Heart right ventricle (tissue), 16 donors: ENCODE data around the gene MOB3B. TPM values are rescaled to one million over a fixed set of nuclear protein-coding genes. Genes with fewer than 3 reads are reported as not detected.

ENCODE experiments used
- ATAC-seq, 8 donors: fragments of 200-7000 bp; cut with Tn5 transposase; one replicate each; pipeline ENCODE4 v1.9.1; 2020; ENCODE audit warnings: mild to moderate bottlenecking in 8 of 8, moderate library complexity in 8 of 8, moderate number of reproducible peaks in 1 of 8
- DNase-seq, 2 donors: peaks; one replicate each; pipeline ENCODE4 v3.0.0-alpha.2; 2020
- H3K27ac ChIP-seq, 10 donors: fragments of 200-600 bp; sonication (generic) in 2 of 10; one replicate each; pipeline versions ENCODE4 v1.5.0 to v1.8.0; 2020 to 2022; ENCODE audit warnings: mild to moderate bottlenecking in 3 of 10
- H3K27me3 ChIP-seq, 7 donors: fragments of 200-600 bp; one replicate each; pipeline ENCODE4 v1.8.0; 2021 to 2022; ENCODE audit warnings: mild to moderate bottlenecking in 2 of 7
- H3K36me3 ChIP-seq, 9 donors: fragments of 200-600 bp; sonication (generic) in 1 of 9; one replicate each; pipeline versions ENCODE4 v1.5.0 to v1.8.0; 2020 to 2022; ENCODE audit warnings: mild to moderate bottlenecking in 2 of 9
- H3K4me1 ChIP-seq, 9 donors: fragments of 200-600 bp; sonication (generic) in 1 of 9; one replicate each; pipeline versions ENCODE4 v1.5.0 to v1.8.0; 2020 to 2022; ENCODE audit warnings: mild to moderate bottlenecking in 4 of 9
- H3K4me3 ChIP-seq, 10 donors: fragments of 200-600 bp; sonication (generic) in 2 of 10; one replicate each; pipeline versions ENCODE4 v1.5.0 to v1.8.0; 2020 to 2022; ENCODE audit warnings: mild to moderate bottlenecking in 7 of 10, moderate library complexity in 2 of 10
- H3K9me3 ChIP-seq, 11 donors: fragments of 200-600 bp in 10 of 11; sonication (generic) in 2 of 11; one replicate each; pipeline versions ENCODE4 v1.5.0 to v1.8.0; 2013 to 2022; ENCODE audit warnings: mild to moderate bottlenecking in 2 of 11, control low read depth in 1 of 11, moderate library complexity in 1 of 11
- CTCF ChIP-seq, 9 donors: fragments of 200-600 bp; sonication (generic) in 2 of 9; IDR thresholded peaks; one replicate each; pipeline versions ENCODE4 v1.5.0 to v1.8.0; 2021 to 2022; ENCODE audit warnings: antibody characterized with exemption in 9 of 9, mild to moderate bottlenecking in 5 of 9, moderate library complexity in 1 of 9
- WGBS, 2 donors: extraction: QIAGEN DNeasy Blood & Tissue Kit; methylation state at CpG; one replicate each; pipeline ENCODE4 v1.1.7; 2013; ENCODE audit warnings: inconsistent platforms in 1 of 2; 5-methylcytosine and 5-hydroxymethylcytosine counted together
- intact Hi-C, 10 donors: fragments of 100-400 bp; cut with DNase I; formaldehyde crosslinking; loops; one replicate each; pipeline versions ENCODE4 v1.11.1 to v1.14.2; 2022
- polyA plus RNA-seq, 2 donors: library from polyadenylated mRNA; stranded (reverse); fragments of 200-250 nt; gene quantifications; one replicate each; pipeline ENCODE4 v1.2.3, GENCODE V29; 2013
- total RNA-seq, 10 donors: library from RNA; stranded (reverse); fragmentation: NEBNext Ultra II Directional in 3 of 10; extraction: Animal tissue kit (Norgen Biotek cat#: 25700) in 3 of 10; gene quantifications; one replicate each; pipeline versions ENCODE4 v1.2.1 to v1.2.4, GENCODE V29; 2021 to 2023
- donor health status: Arrhythmogenic right ventricular cardiomyopathy.
- donor health status: ischemic (EF 13 %, LVEDD 7.1; RV severe dilation, severe dysfunction).
- donor health status: healthy with polysubstance abuse.
- donor health status: DM: no; HTN: yes; CAD: no.
- donor health status: DM: no; HTN: no; CAD: no.
- donor health status: ischemic (EF 25% LVEDD 6.9; RV normal size, moderate dysfunction).
- donor health status: ischemic (EF 25% LVEDD 5.7; RV mildly dilated, moderate dysfunction).
- donor health status: healthy.
- donor health status: DM: yes; HTN: yes; CAD: no.
- donor health status: Ischemic cardiomyopathy.
- donor health status: ischemic (EF 35%, LVEDD 5.7; RV mildly dilated, moderate dysfunction).
- donor health status: nonischemic (EF 11% LVEDD 7.7; RV severe dilation, severe dysfunction).
- donor health status: DM: yes; HTN: yes; CAD: no.
- donor health status: PGD.
- donor health status: ischemic (EF 29% LVEDD 5.4; RV normal size, mild dysfunction).
- donor health status: nonischemic (EF 23%, LVEDD 6.1; RV moderate dilation, normal function).

Gene MOB3B
- total and polyA plus RNA-seq, 12 donors, result 0.39 to 2.3 (median 1.3) TPM

DNA sequence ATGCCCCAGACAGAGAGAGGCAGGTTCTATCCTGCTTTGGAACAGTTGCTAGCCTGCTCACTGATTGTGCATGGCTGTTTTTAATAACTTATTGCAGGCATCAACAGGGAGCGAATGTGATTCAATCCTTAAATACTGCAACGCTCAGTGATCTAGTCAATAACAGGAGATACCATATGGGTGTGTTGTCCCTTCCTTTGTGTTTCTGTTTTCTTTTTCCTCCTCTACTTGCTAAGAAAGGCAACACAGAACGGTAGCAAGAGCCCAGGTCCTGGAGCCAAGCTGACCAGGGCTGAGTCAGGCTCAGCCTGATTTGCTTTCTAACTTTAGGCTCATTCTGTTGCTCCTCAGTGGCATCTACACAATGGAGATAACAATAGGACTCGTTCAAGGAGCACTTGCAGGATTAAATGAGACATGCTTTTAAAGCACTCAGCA is 134.1 kb downstream of the MOB3B start:
- H3K9me3 ChIP-seq, result no peaks in the 10 kb centered on the region
- intact Hi-C loops, result loop anchor here in 2 of 10 donors (5.0 to 10.0 kb wide), 2 partner anchors 37 to 51 kb away; no protein-coding TSS in a partner anchor
- H3K36me3 ChIP-seq, result no peaks in the 10 kb centered on the region
- peak in 6 of 8 donors; percentile 52 to 89 (median 72) for ATAC-seq
- WGBS, 2 donors, result 62 to 64% methylated on average over 4 of the region's 4 CpGs
- H3K4me3 ChIP-seq, result no peak overlapping the region
- H3K27ac ChIP-seq, result peak overlapping the region in 1 of 10 donors; percentile 22
- TF ChIP-seq CTCF (IDR thresholded peaks at IDR 0.05), result no peak
- DNase-seq, result no peak
- H3K4me1 ChIP-seq, result peaks cover 0 to 27% (median 17%) of the 10 kb centered on the region in 9 donors
- H3K27me3 ChIP-seq, result no peaks in the 10 kb centered on the region

DNA sequence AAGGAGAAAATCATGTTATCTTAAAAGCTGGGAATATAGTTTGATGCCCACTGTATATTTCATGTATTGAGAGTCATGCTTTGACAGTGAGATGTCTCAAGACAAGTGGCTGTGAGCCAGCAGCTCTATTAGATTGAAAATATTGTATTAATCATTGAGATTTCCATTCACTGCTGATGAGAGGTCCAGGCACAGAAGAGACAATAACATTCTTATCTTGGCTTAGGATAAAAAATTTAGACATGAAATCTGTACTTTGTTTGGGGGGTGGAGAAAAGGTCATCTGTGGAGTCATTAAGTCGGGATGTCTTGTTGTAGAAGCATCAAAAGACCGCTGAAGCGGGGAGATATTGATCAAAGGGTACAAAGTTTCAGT is 134.8 kb downstream of the MOB3B start:
- WGBS, 2 donors, result 73 to 85% methylated on average over 3 of the region's 3 CpGs
- TF ChIP-seq CTCF (IDR thresholded peaks at IDR 0.05), result no peak
- Histone ChIP-seq H3K4me3 (no peak overlapping the region), H3K4me1 (peaks cover 0 to 27% (median 17%) of the 10 kb centered on the region in 9 donors), H3K27me3 (no peaks in the 10 kb centered on the region), H3K36me3 (no peaks in the 10 kb centered on the region), H3K9me3 (no peaks in the 10 kb centered on the region), H3K27ac (peak overlapping the region in 1 of 10 donors; percentile 39)
- ATAC-seq, result no peak
- DNase-seq, result no peak
- intact Hi-C loops, result loop anchor here in 3 of 10 donors (5.0 to 10.0 kb wide), 3 partner anchors 37 to 132 kb away; partner anchors contain the start of gene MOB3B (in 1 of the 3)

DNA sequence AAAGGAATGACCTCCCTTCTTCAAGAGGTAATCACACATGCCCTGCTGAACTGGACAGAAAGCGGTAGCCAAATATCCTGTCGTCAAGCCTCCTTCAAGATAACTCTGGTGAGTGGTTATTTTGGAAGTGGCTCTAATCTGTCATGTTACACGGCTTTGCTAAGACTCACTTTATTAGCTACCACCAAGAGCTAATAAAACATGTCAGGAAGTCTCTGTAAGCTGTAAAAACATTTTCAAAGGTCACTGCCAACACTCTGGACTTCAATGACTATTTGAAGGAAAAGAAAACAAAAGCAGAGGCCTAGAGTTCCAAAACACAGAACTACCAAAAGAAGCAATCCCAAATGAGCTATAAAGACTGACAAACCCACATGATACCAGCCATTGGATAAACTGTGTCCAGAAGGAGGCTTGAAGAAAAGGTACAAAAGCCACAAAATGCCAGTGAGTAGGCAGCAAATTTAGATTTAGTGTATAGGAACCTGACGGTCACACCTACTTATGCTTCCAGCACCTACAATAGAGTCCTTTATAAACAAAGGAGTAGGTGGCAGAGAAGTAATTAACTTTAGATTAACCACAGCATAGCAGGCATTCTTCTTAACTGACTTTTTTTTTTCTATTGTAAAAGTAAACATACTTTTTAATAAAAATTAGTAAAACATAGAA is 135.3 kb downstream of the MOB3B start:
- intact Hi-C loops, result loop anchor here in 2 of 10 donors (5.0 to 10.0 kb wide), 2 partner anchors 49 to 133 kb away; partner anchors contain the start of gene MOB3B (in 1 of the 2)
- no peak for TF ChIP-seq CTCF (IDR thresholded peaks at IDR 0.05)
- peak; percentile 33 to 85 (median 68) for ATAC-seq
- no peaks in the 10 kb centered on the region for H3K36me3 ChIP-seq
- DNase-seq, result peak in 1 of 2 donors; percentile 10
- peaks cover 0 to 28% (median 18%) of the 10 kb centered on the region in 9 donors for H3K4me1 ChIP-seq
- no peaks in the 10 kb centered on the region for H3K9me3 ChIP-seq
- H3K27ac ChIP-seq, result peak overlapping the region in 3 of 10 donors; percentile 3 to 46 (median 39)
- H3K4me3 ChIP-seq, result no peak overlapping the region
- no peaks in the 10 kb centered on the region for H3K27me3 ChIP-seq
- 36 to 37% methylated on average over 4 of the region's 4 CpGs for WGBS, 2 donors

GRCh38 chr9:27393054-27393846 is 136.4 kb downstream of the MOB3B start:
- no peaks in the 10 kb centered on the region for H3K36me3 ChIP-seq
- H3K27me3 ChIP-seq, result no peaks in the 10 kb centered on the region
- H3K27ac ChIP-seq, result peak overlapping the region in 1 of 10 donors; percentile 3
- TF ChIP-seq CTCF (IDR thresholded peaks at IDR 0.05), result no peak
- peaks cover 0 to 30% (median 21%) of the 10 kb centered on the region in 9 donors for H3K4me1 ChIP-seq
- H3K4me3 ChIP-seq, result no peak overlapping the region
- WGBS, 2 donors, result 93 to 96% methylated on average over 6 of the region's 6 CpGs
- intact Hi-C loops, result loop anchor here in 2 of 10 donors (5.0 to 10.0 kb wide), 2 partner anchors 48 to 134 kb away; partner anchors contain the start of gene MOB3B (in 1 of the 2)
- ATAC-seq (no peak), DNase-seq (no peak)
- no peaks in the 10 kb centered on the region for H3K9me3 ChIP-seq
